ENCODE measurements around the gene AMN1.
A peak's percentile ranks its signal among the peaks of the same experiment; 100 is the strongest.
"Not testable (repeated sequence)": the region's sequence is repeated elsewhere in the genome, so short reads cannot be mapped to it uniquely, and the experiment has no call there.

The AMN1 gene

DNA sequence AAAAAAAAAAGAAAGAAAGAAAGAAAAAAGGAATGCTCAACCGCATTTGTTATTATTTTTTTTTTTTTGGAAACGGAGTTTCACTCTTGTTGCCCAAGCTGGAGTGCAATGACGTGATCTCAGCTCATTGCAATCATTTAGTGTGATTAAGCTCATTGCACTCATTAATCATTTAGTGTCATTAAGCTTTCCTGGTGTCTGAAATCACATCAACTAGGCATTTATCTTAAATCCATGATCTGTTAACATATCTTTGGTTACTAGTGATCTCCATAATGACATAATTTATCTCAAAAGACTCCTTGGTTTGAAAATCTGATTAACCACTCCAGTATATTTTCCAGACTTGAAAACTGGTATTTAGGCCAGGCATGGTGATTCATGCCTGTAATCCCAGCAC lies 43.0 kb downstream of the AMN1 start:
- DNase-seq (ENCODE audit: low spot score) = no peak

DNA sequence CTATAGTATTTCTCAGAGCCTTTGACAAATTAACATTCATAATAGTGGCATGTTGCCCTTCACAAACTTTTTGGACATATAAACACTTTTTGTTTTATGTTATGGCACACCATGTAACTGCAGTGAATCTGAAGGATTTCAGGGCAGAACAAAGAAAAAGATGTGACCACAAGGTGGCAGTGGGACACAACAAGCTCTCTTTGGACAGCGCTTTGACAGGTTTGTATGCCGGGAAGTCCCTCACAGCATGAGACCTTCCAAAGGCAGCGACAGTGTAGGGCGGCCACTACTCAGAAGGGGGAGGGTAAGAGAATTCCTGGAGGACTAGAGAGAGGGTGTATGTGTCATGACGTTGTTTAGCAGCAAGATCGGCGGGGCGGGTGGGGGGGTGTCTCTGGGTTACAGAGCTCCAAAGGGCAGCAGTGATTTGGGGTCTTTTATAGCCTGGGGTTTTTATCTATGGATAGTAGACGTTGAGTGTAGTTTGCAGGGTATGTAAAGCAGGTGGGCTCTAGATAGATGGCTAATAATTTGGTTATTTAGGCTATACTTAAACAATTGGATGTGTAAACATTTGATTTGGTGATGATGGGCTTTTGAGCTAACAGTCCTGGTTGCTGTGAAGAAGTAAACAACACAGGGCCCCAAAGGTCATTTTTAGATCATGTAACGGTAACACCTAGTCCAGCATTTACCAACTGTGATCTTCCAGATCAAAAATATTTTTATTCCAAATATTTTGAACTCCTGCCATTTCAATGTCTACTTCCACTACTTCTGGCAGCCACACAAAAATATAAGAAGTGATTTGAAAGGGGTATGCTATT lies 46.5 kb downstream of the AMN1 start:
- peak; percentile 73 for DNase-seq (ENCODE audit: low spot score)

DNA sequence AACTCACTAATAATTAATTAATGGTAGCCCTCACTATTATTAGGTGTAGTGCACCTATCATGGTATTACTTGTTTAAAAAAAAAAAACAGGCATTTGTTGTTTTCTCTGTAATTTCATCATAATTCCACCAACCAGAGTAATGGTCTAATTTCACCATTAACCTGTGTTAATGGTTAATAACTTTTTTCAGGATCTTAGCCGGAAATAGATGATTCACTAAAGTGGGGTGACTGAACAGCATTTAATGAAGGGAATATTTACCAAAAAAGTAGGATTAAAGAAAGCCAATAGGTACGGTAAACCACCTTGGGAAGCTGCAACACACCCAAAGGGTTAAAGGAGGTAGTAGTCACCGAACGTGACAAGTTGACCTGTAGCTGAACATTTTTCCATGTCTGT lies 56.3 kb downstream of the AMN1 start:
- DNase-seq (ENCODE audit: low spot score) = no peak

DNA sequence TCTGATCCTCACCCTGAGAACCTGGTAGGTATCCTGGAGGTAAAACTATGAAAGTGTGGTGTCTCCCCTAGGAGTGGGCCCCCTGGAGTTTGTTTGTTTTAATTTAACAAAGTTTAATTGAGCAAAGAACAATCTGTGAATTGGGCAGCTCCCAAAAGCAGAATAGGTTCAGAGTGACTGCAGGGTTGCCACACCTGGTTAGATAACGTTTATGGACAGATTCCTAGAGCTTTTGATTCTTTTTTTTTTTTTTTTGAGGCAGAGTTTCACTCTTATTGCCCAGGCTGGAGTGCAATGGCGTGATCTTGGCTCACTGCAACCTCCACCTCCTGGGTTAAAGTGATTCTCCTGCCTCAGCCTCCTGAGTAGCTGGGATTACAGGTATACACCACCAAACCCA lies 59.2 kb downstream of the AMN1 start:
- not testable (repeated sequence) for DNase-seq (ENCODE audit: low spot score)

DNA sequence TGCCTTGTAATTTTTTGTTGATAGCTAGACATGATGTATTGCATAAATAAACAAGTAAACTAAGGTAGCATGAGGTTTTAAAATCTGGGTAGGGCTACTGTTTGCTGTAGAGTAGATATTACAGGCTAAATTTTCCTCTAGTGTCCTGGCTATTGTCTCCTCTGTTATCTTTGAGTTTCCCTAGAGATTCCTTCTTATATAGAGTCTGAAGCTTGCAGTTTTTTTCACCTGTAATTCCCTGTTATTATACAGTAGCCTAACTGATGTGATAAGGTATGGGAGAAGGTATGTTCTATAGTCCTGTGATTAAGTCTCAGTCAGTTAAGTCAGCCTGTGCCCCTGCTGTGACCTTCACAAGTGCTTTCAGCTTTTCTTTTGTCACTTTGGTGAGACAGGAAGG lies 59.8 kb downstream of the AMN1 start:
- DNase-seq (ENCODE audit: low spot score) = no peak

DNA sequence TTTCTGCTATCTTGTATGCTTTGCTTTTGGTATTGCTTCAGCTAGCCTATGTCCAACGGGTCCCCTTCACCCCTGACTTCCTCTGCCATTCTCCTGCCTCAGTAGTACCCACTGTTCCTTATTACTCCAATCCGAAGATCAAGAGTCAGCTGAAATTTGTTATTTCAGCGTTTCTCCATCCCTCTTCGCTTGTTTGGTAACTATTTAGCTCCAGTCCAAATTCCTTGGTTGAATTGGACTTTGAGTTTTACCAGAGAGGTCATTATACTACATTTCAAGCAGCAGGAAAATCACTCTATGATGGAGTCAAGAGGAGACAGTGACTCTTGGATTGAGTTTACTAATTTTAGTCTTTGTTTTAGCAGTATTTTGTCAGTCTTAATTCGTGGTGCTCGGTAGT lies 64.8 kb downstream of the AMN1 start:
- no peak for DNase-seq (ENCODE audit: low spot score)

DNA sequence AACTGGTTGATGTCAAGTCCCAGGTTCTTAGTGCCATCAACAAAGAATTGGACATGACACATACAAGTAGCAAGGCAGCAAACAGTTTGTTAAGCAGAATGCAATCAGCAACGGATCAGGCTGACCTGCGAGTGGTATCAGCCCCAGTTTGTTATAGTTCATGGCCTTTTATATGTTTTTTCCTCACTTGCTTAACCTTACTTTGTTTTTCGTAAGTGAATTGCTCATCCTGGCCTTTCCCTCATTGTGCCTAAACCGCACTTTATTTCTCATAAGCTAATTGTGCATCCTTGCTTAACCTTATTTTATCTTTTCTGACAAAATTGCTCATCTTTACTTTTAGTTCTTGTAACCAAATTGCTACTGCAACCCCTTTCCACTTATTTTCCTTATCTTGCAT lies 65.2 kb downstream of the AMN1 start:
- DNase-seq (ENCODE audit: low spot score) = no peak

DNA sequence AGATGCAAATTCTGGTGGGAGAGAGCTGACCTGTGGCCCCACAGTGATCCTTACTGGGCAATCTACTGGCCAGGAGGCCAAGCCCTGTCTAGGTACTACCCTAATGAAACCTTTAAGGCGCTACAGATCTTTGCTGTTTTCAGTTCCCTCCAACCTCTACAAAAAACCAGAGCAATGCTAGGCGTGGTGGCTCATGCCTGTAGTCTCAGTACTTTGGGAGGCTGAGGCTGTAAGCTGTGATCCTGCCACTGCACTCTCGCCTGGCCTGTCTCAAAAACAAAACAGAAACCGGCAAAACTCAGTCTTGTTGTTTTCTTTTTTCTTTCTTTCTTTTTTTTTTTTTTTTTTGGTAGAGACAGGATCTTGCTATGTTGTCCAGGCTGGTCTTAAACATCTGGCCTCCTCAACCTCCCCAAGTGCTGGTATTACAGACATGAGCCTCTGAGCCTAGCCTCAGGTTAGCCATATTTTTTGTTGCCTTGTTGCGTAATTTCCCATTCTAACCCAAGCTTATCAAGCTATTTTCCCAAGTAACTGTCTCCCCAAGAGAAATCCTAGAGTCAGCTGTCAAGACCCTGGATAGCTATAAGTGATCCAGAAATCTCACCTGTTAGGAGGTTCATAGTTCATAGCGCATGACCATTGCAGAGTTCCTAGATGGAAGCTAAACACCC lies 66.5 kb downstream of the AMN1 start:
- DNase-seq (ENCODE audit: low spot score) = no peak

DNA sequence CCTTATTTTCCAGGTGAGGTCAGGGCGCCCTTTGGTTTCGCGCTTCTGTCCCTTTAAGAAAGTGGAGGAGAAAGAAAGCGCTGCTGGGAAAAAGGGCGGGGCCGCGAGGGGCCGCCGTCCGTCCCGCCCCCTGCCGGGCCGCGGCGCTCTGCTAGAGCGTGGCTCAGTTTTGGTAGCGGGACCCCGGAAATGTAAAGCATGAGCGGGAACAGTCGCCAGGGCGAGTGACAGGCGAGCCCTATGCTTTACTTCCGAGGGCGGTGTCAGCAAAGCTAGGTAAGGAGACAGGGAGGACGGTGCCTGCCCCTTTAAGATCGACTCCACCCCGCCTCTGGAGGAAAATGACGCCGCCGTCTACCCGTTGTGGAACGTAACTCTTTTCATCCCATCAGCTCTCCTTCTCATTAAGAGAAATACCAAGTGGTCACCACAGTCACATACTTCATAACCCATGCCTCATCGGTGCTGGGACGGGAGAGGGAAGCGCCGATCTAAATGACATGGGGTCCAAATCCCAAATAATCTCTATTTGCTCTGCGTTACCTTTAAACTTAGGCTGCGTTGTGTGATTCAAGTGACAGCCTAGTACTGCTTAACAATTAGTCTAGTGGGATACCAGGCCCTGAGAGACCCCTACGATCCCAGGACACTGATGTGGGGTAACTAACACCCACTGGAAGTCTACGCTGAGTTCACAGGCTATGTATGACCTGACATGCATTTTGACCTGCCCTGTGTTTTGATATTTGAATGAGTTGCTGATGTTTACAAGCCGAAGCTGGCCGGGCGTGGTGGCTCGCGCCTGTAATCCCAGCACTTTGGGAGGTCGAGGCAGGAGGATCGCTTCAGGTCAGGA lies 69.5 kb downstream of the AMN1 start, which contains the start of gene ETFBKMT:
ETFBKMT (plus strand) TSS at position 602 of the 856 bp plus-strand sequence. CDS start 2,266 bp downstream, outside the sequence.
- peak; percentile 97 for DNase-seq (ENCODE audit: low spot score)

DNA sequence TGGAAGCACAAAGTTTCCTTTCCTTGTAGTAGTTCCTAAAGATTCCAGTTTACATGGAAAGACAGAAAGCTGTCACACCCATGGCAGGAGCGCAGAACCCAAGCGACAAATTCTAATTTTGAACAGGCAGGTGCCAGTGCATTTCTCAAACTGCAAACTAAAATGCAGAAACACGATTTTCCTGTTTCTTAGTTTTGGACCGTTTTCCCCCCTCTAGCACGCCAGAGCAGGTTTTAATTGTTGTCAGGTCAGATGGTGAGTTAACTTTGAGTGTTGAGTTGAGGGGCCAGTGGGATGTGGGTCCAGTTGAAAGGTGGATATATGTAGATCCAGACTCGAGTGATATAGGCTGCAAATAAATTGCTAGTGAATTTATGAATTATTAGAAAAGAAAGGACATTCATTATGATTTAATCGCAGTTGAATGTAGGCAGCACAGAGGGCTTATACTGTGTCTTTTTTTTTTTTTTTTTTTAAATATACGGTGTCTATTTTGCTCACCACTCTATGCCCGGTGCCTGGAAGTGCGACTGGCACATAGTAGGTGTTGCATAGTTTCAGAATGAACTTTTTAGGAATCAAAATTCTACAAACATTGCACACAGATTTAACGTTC lies 70.2 kb downstream of the AMN1 start:
- no peak for DNase-seq (ENCODE audit: low spot score)

DNA sequence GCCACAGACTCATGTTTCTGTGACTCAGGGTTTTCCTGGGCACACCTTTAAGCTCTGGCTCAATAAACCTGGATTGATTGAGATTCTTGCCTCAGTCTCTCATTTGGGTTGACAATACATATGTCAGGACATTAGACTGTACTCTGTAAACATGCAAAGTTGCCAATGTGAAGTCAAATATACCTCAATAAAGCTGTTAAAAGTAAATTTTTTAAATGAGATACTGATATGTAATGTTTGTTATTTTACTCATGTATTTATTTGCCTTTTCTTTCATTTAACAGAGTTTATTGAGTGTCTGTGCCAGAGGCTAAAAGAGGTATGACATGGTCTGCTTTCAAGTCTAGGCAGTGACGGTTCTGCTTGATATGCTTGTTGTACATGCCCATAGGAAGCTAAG lies 73.0 kb downstream of the AMN1 start:
- DNase-seq (ENCODE audit: low spot score) = no peak

DNA sequence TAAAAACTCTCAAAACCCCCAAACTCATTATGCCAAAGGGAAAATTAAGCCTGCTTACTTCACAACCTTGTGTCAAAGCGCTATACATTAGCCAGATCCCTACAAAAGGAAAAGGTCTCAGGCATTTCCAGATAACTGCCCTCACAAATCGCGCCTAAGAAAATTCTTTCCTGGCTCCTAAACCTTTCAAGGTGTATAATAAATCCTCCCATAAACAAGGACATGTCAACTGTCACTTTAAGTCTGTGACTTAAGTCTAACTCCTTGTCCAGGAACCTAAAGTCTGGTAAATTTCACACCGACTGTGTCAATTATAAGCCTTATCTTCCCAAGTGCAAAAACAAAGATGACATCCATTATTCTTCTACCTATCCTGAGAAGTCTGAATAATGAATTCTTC lies 73.6 kb downstream of the AMN1 start:
- peak; percentile 52 for DNase-seq (ENCODE audit: low spot score)

DNA sequence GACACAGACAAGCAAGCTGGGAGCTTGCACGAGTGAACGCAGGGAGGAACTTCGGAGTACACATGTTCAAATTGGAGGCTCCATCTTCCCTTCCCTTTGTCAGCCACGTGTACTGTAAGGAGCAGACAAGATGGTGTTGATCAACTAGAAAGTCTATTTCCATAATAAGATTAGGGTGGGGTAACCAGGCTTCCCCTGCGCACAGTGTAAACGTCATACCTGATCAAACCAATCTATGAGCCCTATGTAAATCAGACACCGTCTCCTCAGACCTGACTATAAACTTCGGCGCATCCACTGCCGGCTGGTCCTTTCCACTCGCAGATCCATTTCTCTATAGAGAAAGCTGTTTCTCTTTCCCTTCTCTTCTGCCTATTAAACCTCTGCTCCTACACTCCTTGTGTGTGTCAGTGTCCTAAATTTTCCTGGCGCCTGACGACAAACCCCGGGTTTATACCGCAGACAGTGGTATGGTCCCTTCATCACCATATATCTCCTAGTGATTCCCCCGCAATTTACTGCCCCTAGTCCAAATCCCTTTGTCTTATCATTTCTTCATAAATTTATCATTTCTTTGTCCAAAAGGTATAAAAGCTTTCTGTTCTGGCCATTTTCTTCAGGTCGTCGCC lies 76.8 kb downstream of the AMN1 start:
- DNase-seq (ENCODE audit: low spot score) = peak; percentile 98

DNA sequence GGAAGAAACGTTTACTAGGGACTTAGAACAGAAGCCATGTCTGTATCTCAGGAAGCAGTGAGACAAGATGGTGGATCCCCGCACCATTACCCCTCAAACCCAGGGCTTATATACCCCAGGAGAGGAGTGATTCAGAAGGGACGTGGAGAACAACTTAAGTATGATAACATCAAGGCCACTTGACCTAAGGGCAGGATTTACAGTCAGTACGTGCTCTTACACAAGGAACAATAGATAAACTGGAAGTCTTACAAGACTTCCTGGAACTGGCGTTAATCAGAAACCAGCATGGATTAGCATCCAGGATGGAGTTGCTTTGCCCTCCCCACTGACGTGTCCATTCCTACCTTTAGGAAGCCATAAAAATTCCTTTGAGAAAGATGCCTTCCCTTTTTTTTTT lies 77.9 kb downstream of the AMN1 start:
- DNase-seq (ENCODE audit: low spot score) = peak; percentile 49

DNA sequence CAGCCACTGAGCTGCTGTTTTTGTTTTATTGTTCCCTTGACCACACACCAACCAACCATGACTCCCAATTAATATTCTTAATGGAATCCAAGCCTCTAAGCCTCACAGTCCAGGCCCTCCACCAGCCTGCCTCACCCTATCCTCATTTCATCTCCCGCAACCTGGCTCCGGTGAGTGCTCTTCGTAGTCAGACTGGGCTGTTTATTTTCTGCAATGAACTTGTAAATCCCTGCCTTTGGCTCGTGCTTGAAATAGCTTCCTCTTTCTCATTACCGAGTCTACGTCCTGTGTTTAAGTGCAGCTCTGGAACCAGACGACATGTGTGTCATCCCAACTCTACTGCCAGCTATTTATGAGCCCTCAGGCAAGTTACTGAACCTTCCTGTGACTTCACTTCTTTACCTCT lies 81.7 kb downstream of the AMN1 start:
- no peak for DNase-seq (ENCODE audit: low spot score)

DNA sequence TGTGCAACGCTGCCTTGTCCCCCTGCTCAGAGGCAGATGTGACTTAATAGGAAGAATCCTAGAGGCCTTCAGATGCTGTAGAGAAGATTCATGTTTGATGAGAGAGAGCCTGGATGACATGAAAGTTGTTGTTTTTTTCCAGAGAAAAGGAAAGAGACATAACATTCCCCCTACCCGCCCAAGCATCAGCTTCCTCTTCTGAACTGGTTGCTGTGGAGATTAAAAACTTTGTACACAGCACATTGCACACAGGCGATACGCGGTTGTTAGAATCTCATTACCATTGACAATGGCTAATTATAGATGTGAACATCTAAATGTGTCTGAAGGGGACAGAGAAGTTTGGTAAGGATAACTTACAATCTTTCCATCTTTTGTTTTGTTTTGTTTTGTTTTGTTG lies 82.9 kb downstream of the AMN1 start:
- no peak for DNase-seq (ENCODE audit: low spot score)

DNA sequence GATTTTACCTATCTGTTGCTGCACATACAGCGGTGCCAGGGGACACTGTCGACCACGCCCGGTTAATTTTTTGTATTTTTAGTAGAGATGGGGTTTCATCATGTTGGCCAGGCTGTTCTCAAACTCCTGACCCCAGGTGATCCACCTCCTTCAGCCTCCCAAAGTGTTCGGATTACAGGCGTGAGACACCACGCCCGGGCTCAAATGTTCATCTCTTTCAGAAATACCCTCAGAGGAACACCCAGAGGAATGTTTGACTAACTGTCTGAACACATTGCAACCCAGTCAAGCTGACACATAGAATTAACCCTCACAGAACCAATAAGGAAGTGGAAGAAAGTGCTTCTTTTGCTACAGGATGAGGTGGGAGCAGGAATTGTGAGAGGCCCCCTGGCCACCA lies 84.3 kb downstream of the AMN1 start:
- DNase-seq (ENCODE audit: low spot score) = no peak

DNA sequence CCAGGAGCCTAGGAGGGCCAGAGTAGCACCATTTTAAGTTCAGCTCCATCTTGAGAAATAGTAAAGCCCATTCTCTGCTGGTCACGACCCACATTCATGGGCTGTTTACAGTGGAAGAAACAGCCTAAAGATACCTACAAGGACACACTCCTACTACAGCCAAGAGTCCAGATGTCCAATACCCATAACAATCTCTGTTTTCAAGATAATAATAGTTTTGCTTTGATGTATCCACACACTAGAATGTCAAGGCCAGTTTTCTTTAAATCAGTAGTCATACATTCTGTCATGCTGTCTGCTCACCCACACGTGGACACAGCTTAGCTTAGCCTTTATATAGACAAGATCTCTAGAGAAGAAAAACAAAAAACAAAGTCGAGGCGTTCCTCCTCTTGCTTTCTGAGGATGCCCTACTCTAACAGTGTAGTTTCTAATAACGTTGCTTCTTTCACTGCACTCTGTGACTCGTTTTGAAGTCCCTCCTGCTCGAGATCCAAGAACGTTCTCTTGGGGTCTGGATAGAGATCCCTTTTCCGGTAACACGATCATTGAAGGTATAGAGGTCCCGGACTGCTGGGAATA lies 87.2 kb downstream of the AMN1 start:
- no peak for DNase-seq (ENCODE audit: low spot score)

DNA sequence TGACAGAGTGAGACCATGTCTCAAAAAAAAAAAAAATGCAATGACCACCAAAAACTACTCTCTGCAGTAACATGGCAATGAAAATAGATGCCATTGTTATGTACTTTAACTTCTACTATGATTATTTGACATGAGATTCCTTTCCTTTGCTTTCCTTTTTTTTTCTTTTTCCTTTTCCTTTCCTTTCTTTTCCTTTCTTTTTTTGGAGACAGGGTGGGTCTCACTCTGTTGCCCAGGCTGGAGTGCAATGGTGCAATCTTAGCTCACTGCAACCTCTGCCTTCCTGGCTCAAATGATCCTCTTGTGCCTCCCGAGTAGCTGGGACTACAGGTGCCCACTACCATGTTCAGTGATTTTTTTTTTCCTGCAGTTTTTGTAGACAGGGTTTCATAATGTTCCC lies 94.2 kb downstream of the AMN1 start:
- DNase-seq (ENCODE audit: low spot score) = no peak

DNA sequence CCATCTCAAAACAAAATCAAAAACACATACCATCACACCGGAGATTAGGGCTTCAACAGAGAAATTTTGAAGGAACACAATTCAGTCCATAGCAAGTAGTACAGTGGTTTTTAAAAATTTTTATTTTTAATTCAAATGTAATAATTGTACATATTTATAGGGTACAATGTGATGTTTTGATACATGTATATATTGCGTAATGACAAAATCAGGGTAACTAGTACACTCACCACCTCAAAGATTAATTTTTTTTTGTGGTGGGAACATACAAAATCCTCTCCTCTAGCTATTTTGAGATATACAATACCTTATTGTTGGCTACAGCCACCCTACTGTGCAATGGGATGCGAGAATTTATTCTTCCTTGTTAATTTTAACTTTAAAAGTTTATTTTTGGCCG lies 95.4 kb downstream of the AMN1 start:
- DNase-seq (ENCODE audit: low spot score) = no peak

DNA sequence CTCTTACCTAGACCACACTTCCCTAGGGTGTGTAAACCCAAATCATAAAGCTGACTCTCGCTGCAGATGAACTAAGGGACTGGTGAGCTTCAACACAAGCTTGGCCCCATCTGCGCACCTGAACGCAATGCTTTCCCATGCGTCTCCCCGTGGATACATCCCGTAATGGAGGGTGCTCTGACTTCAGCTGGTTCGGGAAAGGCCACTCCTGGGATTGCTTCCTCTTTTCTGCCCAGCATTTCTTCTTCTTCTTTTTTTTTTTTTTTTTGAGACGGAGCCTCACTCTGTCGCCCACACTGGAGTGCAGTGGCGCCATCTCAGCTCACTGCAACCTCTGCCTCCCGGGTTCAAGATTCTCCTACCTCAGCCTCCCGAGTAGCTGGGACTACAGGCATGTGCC lies 97.0 kb downstream of the AMN1 start:
- no peak for DNase-seq (ENCODE audit: low spot score)
